Heart left ventricle (tissue), 16 donors: ENCODE measurements around the gene ZFAND3. TPM values are rescaled to one million over a fixed set of nuclear protein-coding genes. Genes with fewer than 3 reads are reported as not detected.

Experiments used
- ATAC-seq, 4 donors: fragments of 200-7000 bp; cut with Tn5 transposase; one replicate each; pipeline ENCODE4 v1.9.1; 2020 to 2022; ENCODE audit warnings: moderate library complexity in 4 of 4, mild to moderate bottlenecking in 3 of 4, moderate number of reproducible peaks in 1 of 4
- DNase-seq, 5 donors: peaks; one replicate each; pipeline ENCODE4 v3.0.0-alpha.2; 2020
- H3K27ac ChIP-seq, 12 donors: fragments of 200-600 bp; sonication (generic) in 4 of 12; one replicate each; pipeline versions ENCODE4 v1.5.0 to v1.8.0; 2016 to 2022; ENCODE audit warnings: mild to moderate bottlenecking in 2 of 12
- H3K27me3 ChIP-seq, 9 donors: fragments of 200-600 bp; sonication (generic) in 2 of 9; one replicate each; pipeline versions ENCODE4 v1.5.1 to v1.8.0; 2016 to 2022; ENCODE audit warnings: mild to moderate bottlenecking in 3 of 9
- H3K36me3 ChIP-seq, 9 donors: fragments of 200-600 bp; sonication (generic) in 2 of 9; one replicate each; pipeline versions ENCODE4 v1.5.0 to v1.8.0; 2018 to 2022; ENCODE audit warnings: mild to moderate bottlenecking in 2 of 9
- H3K4me1 ChIP-seq, 12 donors: fragments of 200-600 bp; sonication (generic) in 4 of 12; one replicate each; pipeline versions ENCODE4 v1.5.0 to v1.8.0; 2016 to 2022; ENCODE audit warnings: mild to moderate bottlenecking in 3 of 12
- H3K4me3 ChIP-seq, 12 donors: fragments of 200-600 bp; sonication (generic) in 4 of 12; one replicate each; pipeline versions ENCODE4 v1.5.0 to v1.8.0; 2017 to 2022; ENCODE audit warnings: mild to moderate bottlenecking in 9 of 12, moderate library complexity in 4 of 12
- H3K9me3 ChIP-seq, 12 donors: fragments of 200-600 bp; sonication (generic) in 4 of 12; one replicate each; pipeline versions ENCODE4 v1.5.0 to v1.8.0; 2016 to 2022; ENCODE audit warnings: mild to moderate bottlenecking in 1 of 12
- CTCF ChIP-seq, 12 donors: fragments of 200-600 bp; sonication (generic) in 4 of 12; IDR thresholded peaks; one replicate each; pipeline versions ENCODE4 v1.5.0 to v1.8.0; 2018 to 2022; ENCODE audit warnings: antibody characterized with exemption in 12 of 12, mild to moderate bottlenecking in 5 of 12
- POLR2A ChIP-seq, 2 donors: fragments of 450-650 bp; IDR thresholded peaks; one replicate each; pipeline ENCODE4 v1.6.1; 2017; ENCODE audit warnings: antibody characterized with exemption in 2 of 2, mild to moderate bottlenecking in 2 of 2, moderate library complexity in 2 of 2
- WGBS, 4 donors: extraction: QIAGEN DNeasy Blood & Tissue Kit in 2 of 4; methylation state at CpG; one replicate each; pipeline versions ENCODE4 v1.1.5 to v1.1.7; 2013 to 2018; 5-methylcytosine and 5-hydroxymethylcytosine counted together
- intact Hi-C, 10 donors: fragments of 100-400 bp; cut with DNase I; formaldehyde crosslinking; loops; one replicate each; pipeline versions ENCODE4 v1.11.1 to v1.14.2; 2022
- polyA plus RNA-seq, 2 donors: library from polyadenylated mRNA; stranded (reverse); fragments of 200-250 nt; gene quantifications; one replicate each; pipeline ENCODE4 v1.2.3, GENCODE V29; 2013
- total RNA-seq, 9 donors: library from RNA; depleted of rRNA in 2 of 9; stranded (reverse); fragments of >200 nt in 2 of 9; fragmentation: NEBNext Ultra II Directional in 3 of 9; extraction: Animal tissue kit (Norgen Biotek cat#: 25700) in 3 of 9; gene quantifications; one replicate each; pipeline versions ENCODE4 v1.1.0 to v1.2.4, GENCODE V29; 2016 to 2023
- donor health status: ischemic (EF 13 %, LVEDD 7.1; RV severe dilation, severe dysfunction).
- donor health status: healthy with polysubstance abuse.
- donor health status: DM: no; HTN: yes; CAD: no.
- donor health status: DM: no; HTN: no; CAD: no.
- donor health status: ischemic (EF 25% LVEDD 6.9; RV normal size, moderate dysfunction).
- donor health status: ischemic (EF 25% LVEDD 5.7; RV mildly dilated, moderate dysfunction).
- donor health status: healthy.
- donor health status: DM: yes; HTN: yes; CAD: no.
- donor health status: ischemic (EF 35%, LVEDD 5.7; RV mildly dilated, moderate dysfunction).
- donor health status: nonischemic (EF 11% LVEDD 7.7; RV severe dilation, severe dysfunction).
- donor health status: DM: yes; HTN: yes; CAD: no.
- donor health status: PGD.
- donor health status: ischemic (EF 29% LVEDD 5.4; RV normal size, mild dysfunction).
- donor health status: nonischemic (EF 23%, LVEDD 6.1; RV moderate dilation, normal function).

ZFAND3 gene
- total and polyA plus RNA-seq, 11 donors, result 29.1 to 114 (median 88.2) TPM

GRCh38 chr6:38136547-38136946 lies 317.0 kb downstream of the ZFAND3 start:
- 86 to 94% (median 91%) methylated on average over 2 to 4 of the region's 4 CpGs for WGBS, 4 donors
- no peaks in the 10 kb centered on the region for H3K27me3 ChIP-seq
- no peak for TF ChIP-seq CTCF (IDR thresholded peaks at IDR 0.05)
- TF ChIP-seq POLR2A (IDR thresholded peaks at IDR 0.05), result no peak
- H3K36me3 ChIP-seq, result peaks cover 0 to 8% (median 0%) of the 10 kb centered on the region in 9 donors
- no peak overlapping the region for H3K4me3 ChIP-seq
- intact Hi-C loops, result no loop called here
- no peaks in the 10 kb centered on the region for H3K9me3 ChIP-seq
- peaks cover 0 to 30% (median 9%) of the 10 kb centered on the region in 12 donors for H3K4me1 ChIP-seq
- DNase-seq (no peak), ATAC-seq (no peak)
- H3K27ac ChIP-seq, result no peak overlapping the region

- no peak overlapping the region for H3K27ac ChIP-seq
- DNase-seq (no peak), ATAC-seq (no peak)
- intact Hi-C loops, result no loop called here
- 96 to 97% (median 96%) methylated on average over 8 of the region's 8 CpGs for WGBS, 4 donors
- no peaks in the 10 kb centered on the region for H3K9me3 ChIP-seq
- no peaks in the 10 kb centered on the region for H3K27me3 ChIP-seq
- H3K4me1 ChIP-seq, result peaks cover 0 to 28% (median 7%) of the 10 kb centered on the region in 12 donors
- peaks cover 0 to 8% (median 0%) of the 10 kb centered on the region in 9 donors for H3K36me3 ChIP-seq
- TF ChIP-seq CTCF (IDR thresholded peaks at IDR 0.05), result no peak
- no peak for TF ChIP-seq POLR2A (IDR thresholded peaks at IDR 0.05)
- no peak overlapping the region for H3K4me3 ChIP-seq
Measured at GRCh38 chr6:38137608-38138265, 318.2 kb downstream of the ZFAND3 start.

- Histone ChIP-seq H3K4me1 (peaks cover 0 to 30% (median 7%) of the 10 kb centered on the region in 12 donors), H3K27ac (no peak overlapping the region), H3K4me3 (no peak overlapping the region), H3K9me3 (no peaks in the 10 kb centered on the region), H3K27me3 (no peaks in the 10 kb centered on the region), H3K36me3 (peaks cover 0 to 8% (median 0%) of the 10 kb centered on the region in 9 donors)
- TF ChIP-seq CTCF (IDR thresholded peaks at IDR 0.05) (no peak), POLR2A (IDR thresholded peaks at IDR 0.05) (no peak)
- DNase-seq (no peak), ATAC-seq (no peak)
- intact Hi-C loops, result no loop called here
- 87 to 97% (median 92%) methylated on average over 5 of the region's 5 CpGs for WGBS, 4 donors
Measured at GRCh38 chr6:38138374-38138773, 318.8 kb downstream of the ZFAND3 start.

DNA sequence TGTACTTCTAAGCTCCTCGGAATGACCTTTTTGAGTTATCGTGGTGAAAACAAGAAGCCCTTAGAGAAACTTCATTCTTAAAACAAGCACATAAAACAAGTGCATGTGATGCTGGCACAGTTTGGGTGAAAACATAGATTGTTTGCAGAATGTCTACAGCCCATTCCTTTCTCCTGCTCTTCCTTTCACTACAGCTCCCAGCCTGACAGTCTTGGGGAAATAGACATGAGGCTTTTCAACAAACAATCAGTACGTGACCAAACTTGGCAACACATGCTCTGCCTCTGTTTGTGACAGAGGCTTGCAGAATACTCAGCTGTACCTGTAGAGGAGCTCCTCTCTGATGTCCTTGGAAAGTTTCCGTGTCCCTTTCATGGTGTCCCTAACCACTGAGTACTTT lies 321.6 kb downstream of the ZFAND3 start:
- Histone ChIP-seq H3K27ac (no peak overlapping the region), H3K27me3 (no peaks in the 10 kb centered on the region), H3K36me3 (peaks cover 0 to 10% (median 0%) of the 10 kb centered on the region in 9 donors), H3K4me3 (no peak overlapping the region), H3K9me3 (no peaks in the 10 kb centered on the region), H3K4me1 (peaks cover 0 to 13% (median 0%) of the 10 kb centered on the region in 12 donors)
- intact Hi-C loops, result no loop called here
- no peak for ATAC-seq
- no peak for TF ChIP-seq POLR2A (IDR thresholded peaks at IDR 0.05)
- no peak for TF ChIP-seq CTCF (IDR thresholded peaks at IDR 0.05)
- DNase-seq, result no peak
- WGBS, 4 donors, result 78 to 85% (median 81%) methylated on average over 4 of the region's 4 CpGs
